A673 (cell line): ENCODE measurements around the gene PSMB5. TPM values are rescaled to one million over a fixed set of nuclear protein-coding genes. Genes with fewer than 3 reads are reported as not detected.

Source experiments
- BruUV-seq: library from RNA; stranded (reverse); fragments of 400-500 nt; replicated peaks from 2 replicates; lab custom pipeline; 2021; lab: Mats Ljungman, UMichigan
- CTCF ChIA-PET: fragments of 300-600 bp; sonication (Branson Sonifier 250); formaldehyde crosslinking; loops from one replicate; lab custom pipeline; 2022; ENCODE audit warnings: antibody characterized with exemption; lab: Charles Lee
- POLR2A ChIA-PET: fragments of 300-600 bp; sonication (Branson Sonifier 250); formaldehyde crosslinking; loops from one replicate; lab custom pipeline; 2022; ENCODE audit warnings: antibody characterized with exemption; ENCODE audit not compliant: low non-redundant PET; lab: Charles Lee
- DNase-seq: peaks from one replicate; pipeline ENCODE4 v3.0.0-alpha.2; 2015; ENCODE audit warnings: low spot score
- H3K27ac ChIP-seq: fragments of 200-600 bp; sonication (generic); 2 replicates; pipeline ENCODE4 v1.5.1; 2016; ENCODE audit warnings: mixed run types, low read depth, mild to moderate bottlenecking, mixed read lengths, antibody characterized with exemption, low read length; ENCODE audit not compliant: poor library complexity, severe bottlenecking
- H3K27me3 ChIP-seq: fragments of 200-600 bp; sonication (generic); replicated peaks from 2 replicates; pipeline ENCODE4 v1.6.1; 2017; ENCODE audit warnings: mixed run types, low read depth, mild to moderate bottlenecking, mixed read lengths, antibody characterized with exemption, low read length; ENCODE audit not compliant: insufficient read depth, poor library complexity
- H3K36me3 ChIP-seq: fragments of 200-600 bp; sonication (generic); 2 replicates; pipeline ENCODE4 v1.6.1; 2016; ENCODE audit warnings: mixed run types, mild to moderate bottlenecking, mixed read lengths, antibody characterized with exemption, low read length; ENCODE audit not compliant: insufficient read depth, poor library complexity, severe bottlenecking
- H3K4me1 ChIP-seq: fragments of 200-600 bp; sonication (generic); 2 replicates; pipeline ENCODE4 v1.6.1; 2017; ENCODE audit warnings: mixed run types, mild to moderate bottlenecking, mixed read lengths, antibody characterized with exemption, low read length; ENCODE audit not compliant: insufficient read depth, poor library complexity, severe bottlenecking
- H3K4me3 ChIP-seq: fragments of 200-600 bp; sonication (generic); 2 replicates; pipeline ENCODE4 v1.5.1; 2016; ENCODE audit warnings: low read depth, mixed run types, mild to moderate bottlenecking, mixed read lengths, low read length; ENCODE audit not compliant: poor library complexity, severe bottlenecking
- H3K9me3 ChIP-seq: fragments of 200-600 bp; sonication (generic); 2 replicates; pipeline ENCODE4 v1.6.1; 2016; ENCODE audit warnings: mixed run types, low read depth, mild to moderate bottlenecking, mixed read lengths, antibody characterized with exemption, low read length; ENCODE audit not compliant: poor library complexity, severe bottlenecking
- CTCF ChIP-seq: fragments of 300-800, 200-600 bp; sonication (generic); conservative IDR thresholded peaks from 2 replicates; pipeline ENCODE4 v1.5.1; 2017; ENCODE audit warnings: low read depth, mild to moderate bottlenecking, antibody characterized with exemption, low read length, moderate library complexity, mixed read lengths
- EZH2 ChIP-seq: fragments of 200-600 bp; sonication (generic); IDR thresholded peaks from 2 replicates; pipeline ENCODE4 v1.6.1; 2017; ENCODE audit warnings: borderline replicate concordance, low read depth, mild to moderate bottlenecking, mixed read lengths, antibody characterized with exemption, low read length; ENCODE audit not compliant: poor library complexity, severe bottlenecking
- intact Hi-C: fragments of 100-400 bp; cut with micrococcal nuclease; formaldehyde crosslinking; loops from one replicate; pipeline ENCODE4 v1.10.0; 2022; ENCODE audit not compliant: unreplicated experiment
- total RNA-seq: library from RNA; stranded (reverse); gene quantifications from 2 replicates; pipeline ENCODE4 v1.2.3, GENCODE V29; 2021

PSMB5 gene
- total RNA-seq, 1 experiment from 2014 or later = 500 TPM

DNA sequence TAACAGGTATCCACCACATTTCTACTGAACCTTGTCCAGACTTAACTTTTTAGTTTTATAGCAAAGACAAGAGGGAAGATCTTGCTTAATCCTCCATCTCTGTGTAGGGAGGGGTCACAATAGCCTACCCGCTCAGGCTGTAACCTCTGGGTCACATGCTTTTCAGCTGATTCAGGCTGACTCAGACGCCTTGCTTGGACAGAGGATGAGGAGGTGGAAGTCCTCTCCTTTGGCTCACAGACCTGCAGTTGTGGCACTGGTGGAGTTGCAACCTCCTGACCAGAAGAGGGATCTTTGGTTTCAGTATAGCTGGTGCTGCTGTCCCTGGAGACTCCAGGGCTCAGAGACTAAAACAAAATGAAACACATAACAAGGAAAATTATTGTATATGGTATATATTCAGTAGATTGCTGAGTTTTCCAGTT lies 44.0 kb upstream of the PSMB5 start:
- Histone ChIP-seq H3K27ac (no peak overlapping the region), H3K27me3 (no peaks in the 10 kb centered on the region), H3K9me3 (no peaks in the 10 kb centered on the region), H3K4me1 (no peaks in the 10 kb centered on the region), H3K36me3 (peaks cover 94% of the 10 kb centered on the region), H3K4me3 (no peak overlapping the region)
- ChIA-PET POLR2A (no interaction called here), CTCF (interaction anchor here (2.8 kb wide), 1 partner anchor 10 kb away, joined by 16 read pairs; no protein-coding TSS in a partner anchor)
- intact Hi-C loops = no loop called here
- no peak for TF ChIP-seq EZH2
- TF ChIP-seq CTCF = no peak
- no peak for DNase-seq
- no TSS peak for BruUV-seq

DNA sequence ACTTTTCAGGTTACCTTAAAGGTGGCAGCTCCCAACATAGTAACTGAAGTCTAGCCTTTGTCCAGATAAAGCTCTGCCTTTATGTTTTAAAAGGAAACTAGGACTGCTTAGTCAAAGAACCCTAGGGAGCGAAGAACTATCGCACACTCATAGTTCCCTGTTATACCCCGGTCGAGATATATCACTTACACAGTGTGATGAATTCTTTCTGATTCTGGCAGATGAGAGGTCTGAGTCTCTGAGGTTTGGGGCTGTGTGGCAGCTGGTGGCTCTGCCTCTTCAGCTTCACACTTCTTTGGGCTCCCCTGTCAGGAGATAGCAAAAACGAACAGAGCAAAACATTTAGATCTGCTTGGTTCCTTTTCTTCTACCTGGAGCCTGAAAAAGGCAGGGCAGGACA lies 43.3 kb upstream of the PSMB5 start:
- ChIA-PET CTCF (interaction anchor here (0.6 to 2.8 kb wide), 6 partner anchors 8 to 149 kb away, joined by 3 to 16 read pairs (median 6); partner anchors contain the start of genes ACIN1 and C14orf119), POLR2A (no interaction called here)
- Histone ChIP-seq H3K36me3 (peaks cover 96% of the 10 kb centered on the region), H3K4me1 (no peaks in the 10 kb centered on the region), H3K4me3 (no peak overlapping the region), H3K9me3 (no peaks in the 10 kb centered on the region), H3K27ac (peak overlapping the region; percentile 14), H3K27me3 (no peaks in the 10 kb centered on the region)
- no peak for DNase-seq
- BruUV-seq = no TSS peak
- no peak for TF ChIP-seq EZH2
- no peak for TF ChIP-seq CTCF
- intact Hi-C loops = no loop called here

DNA sequence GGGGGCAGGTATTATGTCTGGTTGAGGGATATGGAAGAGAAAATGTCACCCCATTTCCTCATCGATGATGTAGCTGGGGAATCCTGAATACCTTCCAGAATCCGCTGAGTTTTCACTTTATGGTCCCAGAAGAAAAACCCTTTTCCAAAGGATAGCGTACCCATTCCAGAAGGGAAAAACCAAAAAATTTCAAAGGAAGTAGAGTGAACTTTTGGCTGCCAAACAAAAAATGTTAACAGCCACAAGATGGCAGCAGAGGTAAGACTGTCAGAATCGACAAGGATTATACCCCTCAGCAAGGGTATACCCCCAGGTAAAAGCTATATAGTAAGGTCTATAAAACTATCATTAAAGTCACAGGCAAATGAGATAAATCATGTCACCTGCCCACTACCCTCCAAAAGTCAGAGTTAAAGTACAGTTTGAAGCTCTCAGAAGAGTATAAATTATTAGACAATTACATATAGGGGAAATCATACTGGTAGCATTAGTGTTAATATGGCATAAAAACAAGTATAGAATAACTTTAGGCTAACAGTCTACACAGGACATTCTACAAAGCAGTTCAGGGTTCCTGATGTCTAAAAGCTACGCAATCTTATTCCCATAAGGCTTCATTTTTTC lies 42.2 kb upstream of the PSMB5 start:
- intact Hi-C loops = no loop called here
- ChIA-PET POLR2A (no interaction called here), CTCF (interaction anchor here (0.5 to 2.8 kb wide), 11 partner anchors 8 to 560 kb away, joined by 3 to 16 read pairs (median 4); partner anchors contain the start of genes ACIN1, AJUBA and C14orf119)
- Histone ChIP-seq H3K4me3 (no peak overlapping the region), H3K27ac (no peak overlapping the region), H3K27me3 (no peaks in the 10 kb centered on the region), H3K36me3 (peaks cover 96% of the 10 kb centered on the region), H3K9me3 (no peaks in the 10 kb centered on the region), H3K4me1 (peaks cover 6% of the 10 kb centered on the region)
- peak; percentile 76 for TF ChIP-seq CTCF
- TF ChIP-seq EZH2 = no peak
- no TSS peak for BruUV-seq
- DNase-seq = no peak
